ENCODE measurements around the gene IRAK1. TPM values are rescaled to one million over a fixed set of nuclear protein-coding genes. Genes with fewer than 3 reads are reported as not detected.

The IRAK1 gene
- total RNA-seq, 1 donor, result 99.5 TPM

GRCh38 chrX:154036513-154036912 lies 16.8 kb upstream of the IRAK1 start:
- Histone ChIP-seq H3K27me3 (ENCODE audit: insufficient read depth, low read length) (peaks cover 7% of the 10 kb centered on the region), H3K79me2 (ENCODE audit: insufficient read depth, low read length) (peaks cover 69% of the 10 kb centered on the region), H3K27ac (ENCODE audit: low read depth, low read length) (no peak overlapping the region), H3K4me1 (ENCODE audit: insufficient read depth, low read length) (peaks cover 18% of the 10 kb centered on the region), H3K9me3 (ENCODE audit: low read depth, low read length) (no peaks in the 10 kb centered on the region), H4K20me1 (ENCODE audit: insufficient read depth, low read length) (peaks cover 22% of the 10 kb centered on the region), H2AFZ (ENCODE audit: low read length) (no peak overlapping the region), H3K4me2 (ENCODE audit: insufficient read depth, low read length) (no peak overlapping the region), H3K4me3 (ENCODE audit: insufficient read depth, low read length) (no peak overlapping the region), H3K36me3 (ENCODE audit: insufficient read depth, low read length) (peaks cover 8% of the 10 kb centered on the region)
- TF ChIP-seq, protein P1, sequence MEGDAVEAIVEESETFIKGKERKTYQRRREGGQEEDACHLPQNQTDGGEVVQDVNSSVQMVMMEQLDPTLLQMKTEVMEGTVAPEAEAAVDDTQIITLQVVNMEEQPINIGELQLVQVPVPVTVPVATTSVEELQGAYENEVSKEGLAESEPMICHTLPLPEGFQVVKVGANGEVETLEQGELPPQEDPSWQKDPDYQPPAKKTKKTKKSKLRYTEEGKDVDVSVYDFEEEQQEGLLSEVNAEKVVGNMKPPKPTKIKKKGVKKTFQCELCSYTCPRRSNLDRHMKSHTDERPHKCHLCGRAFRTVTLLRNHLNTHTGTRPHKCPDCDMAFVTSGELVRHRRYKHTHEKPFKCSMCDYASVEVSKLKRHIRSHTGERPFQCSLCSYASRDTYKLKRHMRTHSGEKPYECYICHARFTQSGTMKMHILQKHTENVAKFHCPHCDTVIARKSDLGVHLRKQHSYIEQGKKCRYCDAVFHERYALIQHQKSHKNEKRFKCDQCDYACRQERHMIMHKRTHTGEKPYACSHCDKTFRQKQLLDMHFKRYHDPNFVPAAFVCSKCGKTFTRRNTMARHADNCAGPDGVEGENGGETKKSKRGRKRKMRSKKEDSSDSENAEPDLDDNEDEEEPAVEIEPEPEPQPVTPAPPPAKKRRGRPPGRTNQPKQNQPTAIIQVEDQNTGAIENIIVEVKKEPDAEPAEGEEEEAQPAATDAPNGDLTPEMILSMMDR (IDR thresholded peaks at IDR 0.05; ENCODE audit: extremely low read depth, low read depth, low read length), result no peak
- DNase-seq (ENCODE audit: insufficient read length, low spot score, missing footprints), result no peak

- Histone ChIP-seq H3K36me3 (ENCODE audit: insufficient read depth, low read length) (peaks cover 22% of the 10 kb centered on the region), H3K27ac (ENCODE audit: low read depth, low read length) (no peak overlapping the region), H4K20me1 (ENCODE audit: insufficient read depth, low read length) (peaks cover 20% of the 10 kb centered on the region), H2AFZ (ENCODE audit: low read length) (no peak overlapping the region), H3K27me3 (ENCODE audit: insufficient read depth, low read length) (peaks cover 2% of the 10 kb centered on the region), H3K4me1 (ENCODE audit: insufficient read depth, low read length) (no peaks in the 10 kb centered on the region), H3K9me3 (ENCODE audit: low read depth, low read length) (no peaks in the 10 kb centered on the region), H3K79me2 (ENCODE audit: insufficient read depth, low read length) (peaks cover 59% of the 10 kb centered on the region), H3K4me3 (ENCODE audit: insufficient read depth, low read length) (no peak overlapping the region), H3K4me2 (ENCODE audit: insufficient read depth, low read length) (no peak overlapping the region)
- TF ChIP-seq, protein P1 (IDR thresholded peaks at IDR 0.05; ENCODE audit: extremely low read depth, low read depth, low read length), result no peak
- peak; percentile 48 for DNase-seq (ENCODE audit: insufficient read length, low spot score, missing footprints)
Observed at GRCh38 chrX:154033848-154034247, 14.1 kb upstream of the IRAK1 start.

GRCh38 chrX:154032653-154033052 lies 13.0 kb upstream of the IRAK1 start:
- Histone ChIP-seq H3K4me3 (ENCODE audit: insufficient read depth, low read length) (no peak overlapping the region), H3K4me1 (ENCODE audit: insufficient read depth, low read length) (no peaks in the 10 kb centered on the region), H3K4me2 (ENCODE audit: insufficient read depth, low read length) (no peak overlapping the region), H3K27ac (ENCODE audit: low read depth, low read length) (no peak overlapping the region), H4K20me1 (ENCODE audit: insufficient read depth, low read length) (peaks cover 19% of the 10 kb centered on the region), H2AFZ (ENCODE audit: low read length) (no peak overlapping the region), H3K9me3 (ENCODE audit: low read depth, low read length) (no peaks in the 10 kb centered on the region), H3K27me3 (ENCODE audit: insufficient read depth, low read length) (no peaks in the 10 kb centered on the region), H3K79me2 (ENCODE audit: insufficient read depth, low read length) (peaks cover 49% of the 10 kb centered on the region), H3K36me3 (ENCODE audit: insufficient read depth, low read length) (peaks cover 23% of the 10 kb centered on the region)
- TF ChIP-seq, protein P1 (IDR thresholded peaks at IDR 0.05; ENCODE audit: extremely low read depth, low read depth, low read length), result no peak
- no peak for DNase-seq (ENCODE audit: insufficient read length, low spot score, missing footprints)

DNA sequence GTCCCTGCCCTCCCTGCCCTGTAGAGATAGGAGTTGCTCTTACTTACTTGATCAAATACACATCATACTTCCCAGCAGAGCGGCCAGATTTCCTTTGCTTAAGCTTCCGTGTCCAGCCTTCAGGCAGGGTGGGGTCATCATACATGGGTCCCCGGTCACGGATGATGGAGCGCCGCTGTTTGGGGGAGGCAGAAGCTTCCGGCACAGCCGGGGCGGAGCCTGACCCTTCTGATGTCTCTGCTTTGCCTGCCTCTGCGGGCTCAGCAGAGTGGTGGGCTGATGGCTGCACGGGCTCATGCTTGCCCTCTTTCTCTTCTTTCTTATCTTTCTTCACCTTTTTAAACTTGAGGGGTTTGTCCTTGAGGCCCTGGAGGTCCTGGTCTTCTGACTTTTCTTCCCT lies 12.5 kb upstream of the IRAK1 start:
- Histone ChIP-seq H4K20me1 (ENCODE audit: insufficient read depth, low read length) (peaks cover 19% of the 10 kb centered on the region), H3K4me1 (ENCODE audit: insufficient read depth, low read length) (no peaks in the 10 kb centered on the region), H3K27ac (ENCODE audit: low read depth, low read length) (no peak overlapping the region), H3K27me3 (ENCODE audit: insufficient read depth, low read length) (no peaks in the 10 kb centered on the region), H3K36me3 (ENCODE audit: insufficient read depth, low read length) (peaks cover 23% of the 10 kb centered on the region), H3K79me2 (ENCODE audit: insufficient read depth, low read length) (peaks cover 46% of the 10 kb centered on the region), H3K4me2 (ENCODE audit: insufficient read depth, low read length) (no peak overlapping the region), H2AFZ (ENCODE audit: low read length) (no peak overlapping the region), H3K9me3 (ENCODE audit: low read depth, low read length) (no peaks in the 10 kb centered on the region), H3K4me3 (ENCODE audit: insufficient read depth, low read length) (no peak overlapping the region)
- TF ChIP-seq, protein P1 (IDR thresholded peaks at IDR 0.05; ENCODE audit: extremely low read depth, low read depth, low read length), result no peak
- no peak for DNase-seq (ENCODE audit: insufficient read length, low spot score, missing footprints)
